ENCODE results near the gene PRDM5.

- no peak for TF ChIP-seq POLR2A (IDR thresholded peaks at IDR 0.05; ENCODE audit: low read length)
- TF ChIP-seq GATA1 (IDR thresholded peaks at IDR 0.05; ENCODE audit: low read depth, low read length): no peak
Observed at GRCh38 chr4:120881351-120881750, 41.2 kb downstream of the PRDM5 start.

Measured in erythroblast (primary cell).